ENCODE results near the gene QRSL1. TPM values are rescaled to one million over a fixed set of nuclear protein-coding genes. Genes with fewer than 3 reads are reported as not detected.

Gene QRSL1
- polyA plus RNA-seq, 1 donor: 12.9 TPM

GRCh38 chr6:106639812-106640211 lies 10.4 kb downstream of the QRSL1 start:
- no peak overlapping the region for H3K27ac ChIP-seq (ENCODE audit: low read length)
- H3K27me3 ChIP-seq (ENCODE audit: control insufficient read depth, insufficient read depth, low read length): no peaks in the 10 kb centered on the region
- no peaks in the 10 kb centered on the region for H3K9me3 ChIP-seq (ENCODE audit: control insufficient read depth, low read depth, low read length)
- no peak overlapping the region for H3K4me3 ChIP-seq (ENCODE audit: low read length)
- 78% methylated on average over 3 of the region's 4 CpGs for WGBS (ENCODE audit: insufficient coverage, low lambda C conversion rate)
- H3K36me3 ChIP-seq (ENCODE audit: control insufficient read depth, insufficient read depth, low read length): peaks cover 22% of the 10 kb centered on the region
- H3K4me1 ChIP-seq (ENCODE audit: control insufficient read depth, insufficient read depth, low read length): no peaks in the 10 kb centered on the region
- DNase-seq: no peak

DNA sequence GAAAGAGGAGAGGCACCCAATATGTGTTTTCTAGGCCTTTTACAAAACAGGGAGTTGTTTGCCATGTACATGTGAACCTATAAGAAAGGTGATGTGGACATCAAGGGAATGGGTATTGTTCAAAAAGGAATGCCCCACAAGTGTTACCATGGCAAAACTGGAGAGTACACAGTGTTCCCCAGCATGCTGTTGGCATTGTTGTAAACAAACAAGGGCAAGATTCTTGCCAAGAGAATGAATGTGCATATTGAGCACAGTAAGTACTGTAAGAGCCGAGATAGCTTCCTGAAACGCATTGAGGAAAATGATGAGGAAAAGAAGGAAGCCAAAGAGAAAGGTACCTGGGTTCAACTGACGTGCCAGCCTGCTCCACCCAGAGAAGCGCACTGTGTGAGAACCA lies 13.1 kb downstream of the QRSL1 start:
- DNase-seq: no peak
- Histone ChIP-seq H3K9me3 (ENCODE audit: control insufficient read depth, low read depth, low read length) (no peaks in the 10 kb centered on the region), H3K4me1 (ENCODE audit: control insufficient read depth, insufficient read depth, low read length) (no peaks in the 10 kb centered on the region), H3K27me3 (ENCODE audit: control insufficient read depth, insufficient read depth, low read length) (no peaks in the 10 kb centered on the region), H3K36me3 (ENCODE audit: control insufficient read depth, insufficient read depth, low read length) (peaks cover 24% of the 10 kb centered on the region), H3K4me3 (ENCODE audit: low read length) (no peak overlapping the region), H3K27ac (ENCODE audit: low read length) (no peak overlapping the region)
- 100% methylated on average over 2 of the region's 4 CpGs for WGBS (ENCODE audit: insufficient coverage, low lambda C conversion rate)

GRCh38 chr6:106643061-106643460 lies 13.7 kb downstream of the QRSL1 start:
- Histone ChIP-seq H3K4me3 (ENCODE audit: low read length) (no peak overlapping the region), H3K36me3 (ENCODE audit: control insufficient read depth, insufficient read depth, low read length) (peaks cover 24% of the 10 kb centered on the region), H3K4me1 (ENCODE audit: control insufficient read depth, insufficient read depth, low read length) (no peaks in the 10 kb centered on the region), H3K9me3 (ENCODE audit: control insufficient read depth, low read depth, low read length) (no peaks in the 10 kb centered on the region), H3K27me3 (ENCODE audit: control insufficient read depth, insufficient read depth, low read length) (no peaks in the 10 kb centered on the region), H3K27ac (ENCODE audit: low read length) (no peak overlapping the region)
- WGBS (ENCODE audit: insufficient coverage, low lambda C conversion rate): no CpG with 5 or more reads among the region's 2 CpGs
- no peak for DNase-seq

GRCh38 chr6:106648651-106649308 lies 19.4 kb downstream of the QRSL1 start:
- WGBS (ENCODE audit: insufficient coverage, low lambda C conversion rate): 93% methylated on average over 2 of the region's 7 CpGs
- H3K4me1 ChIP-seq (ENCODE audit: control insufficient read depth, insufficient read depth, low read length): no peaks in the 10 kb centered on the region
- no peak overlapping the region for H3K4me3 ChIP-seq (ENCODE audit: low read length)
- no peaks in the 10 kb centered on the region for H3K27me3 ChIP-seq (ENCODE audit: control insufficient read depth, insufficient read depth, low read length)
- peaks cover 27% of the 10 kb centered on the region for H3K36me3 ChIP-seq (ENCODE audit: control insufficient read depth, insufficient read depth, low read length)
- no peaks in the 10 kb centered on the region for H3K9me3 ChIP-seq (ENCODE audit: control insufficient read depth, low read depth, low read length)
- no peak for DNase-seq
- H3K27ac ChIP-seq (ENCODE audit: low read length): no peak overlapping the region

- no CpG with 5 or more reads among the region's 4 CpGs for WGBS (ENCODE audit: insufficient coverage, low lambda C conversion rate)
- Histone ChIP-seq H3K36me3 (ENCODE audit: control insufficient read depth, insufficient read depth, low read length) (peaks cover 48% of the 10 kb centered on the region), H3K27ac (ENCODE audit: low read length) (no peak overlapping the region), H3K27me3 (ENCODE audit: control insufficient read depth, insufficient read depth, low read length) (no peaks in the 10 kb centered on the region), H3K9me3 (ENCODE audit: control insufficient read depth, low read depth, low read length) (peaks cover 17% of the 10 kb centered on the region), H3K4me3 (ENCODE audit: low read length) (no peak overlapping the region), H3K4me1 (ENCODE audit: control insufficient read depth, insufficient read depth, low read length) (no peaks in the 10 kb centered on the region)
- peak in 1 of 2 donors; percentile 7 for DNase-seq
Measured at GRCh38 chr6:106658469-106658868, 29.1 kb downstream of the QRSL1 start.

- Histone ChIP-seq H3K27me3 (ENCODE audit: control insufficient read depth, insufficient read depth, low read length) (no peaks in the 10 kb centered on the region), H3K4me3 (ENCODE audit: low read length) (no peak overlapping the region), H3K4me1 (ENCODE audit: control insufficient read depth, insufficient read depth, low read length) (no peaks in the 10 kb centered on the region), H3K9me3 (ENCODE audit: control insufficient read depth, low read depth, low read length) (peaks cover 17% of the 10 kb centered on the region), H3K36me3 (ENCODE audit: control insufficient read depth, insufficient read depth, low read length) (peaks cover 46% of the 10 kb centered on the region), H3K27ac (ENCODE audit: low read length) (no peak overlapping the region)
- WGBS (ENCODE audit: insufficient coverage, low lambda C conversion rate): no CpG with 5 or more reads among the region's 2 CpGs
- DNase-seq: no peak
Measured at GRCh38 chr6:106659859-106660258, 30.5 kb downstream of the QRSL1 start.

GRCh38 chr6:106662458-106662857 lies 33.1 kb downstream of the QRSL1 start:
- Histone ChIP-seq H3K4me1 (ENCODE audit: control insufficient read depth, insufficient read depth, low read length) (no peaks in the 10 kb centered on the region), H3K4me3 (ENCODE audit: low read length) (no peak overlapping the region), H3K27me3 (ENCODE audit: control insufficient read depth, insufficient read depth, low read length) (no peaks in the 10 kb centered on the region), H3K36me3 (ENCODE audit: control insufficient read depth, insufficient read depth, low read length) (peaks cover 43% of the 10 kb centered on the region), H3K9me3 (ENCODE audit: control insufficient read depth, low read depth, low read length) (peaks cover 13% of the 10 kb centered on the region), H3K27ac (ENCODE audit: low read length) (no peak overlapping the region)
- WGBS (ENCODE audit: insufficient coverage, low lambda C conversion rate): no CpG with 5 or more reads among the region's 2 CpGs
- DNase-seq: no peak

- no peaks in the 10 kb centered on the region for H3K4me1 ChIP-seq (ENCODE audit: control insufficient read depth, insufficient read depth, low read length)
- no peak overlapping the region for H3K4me3 ChIP-seq (ENCODE audit: low read length)
- no peak overlapping the region for H3K27ac ChIP-seq (ENCODE audit: low read length)
- 92% methylated on average over 2 of the region's 6 CpGs for WGBS (ENCODE audit: insufficient coverage, low lambda C conversion rate)
- H3K36me3 ChIP-seq (ENCODE audit: control insufficient read depth, insufficient read depth, low read length): peaks cover 24% of the 10 kb centered on the region
- H3K27me3 ChIP-seq (ENCODE audit: control insufficient read depth, insufficient read depth, low read length): no peaks in the 10 kb centered on the region
- peak in 1 of 2 donors; percentile 22 for DNase-seq
- H3K9me3 ChIP-seq (ENCODE audit: control insufficient read depth, low read depth, low read length): no peaks in the 10 kb centered on the region
Measured at GRCh38 chr6:106666282-106667021, 37.1 kb downstream of the QRSL1 start.

DNA sequence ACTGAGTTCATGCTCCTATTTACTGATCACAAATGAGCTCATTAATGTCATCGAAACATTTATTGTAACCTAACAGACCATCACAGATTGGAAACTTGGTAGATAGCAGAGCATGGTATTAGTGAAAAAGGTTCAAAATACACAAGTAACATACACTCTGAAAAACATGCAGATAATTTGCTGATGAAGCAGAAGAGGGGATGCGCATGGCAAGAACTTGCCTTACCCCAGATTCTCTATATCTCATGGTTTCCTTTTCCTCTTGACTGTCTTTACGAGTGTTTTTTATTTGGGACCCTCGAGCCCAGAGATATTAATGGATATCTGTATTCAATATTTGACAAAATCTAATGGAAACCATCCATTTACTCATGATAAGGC lies 37.6 kb downstream of the QRSL1 start:
- Histone ChIP-seq H3K4me1 (ENCODE audit: control insufficient read depth, insufficient read depth, low read length) (no peaks in the 10 kb centered on the region), H3K36me3 (ENCODE audit: control insufficient read depth, insufficient read depth, low read length) (peaks cover 20% of the 10 kb centered on the region), H3K27me3 (ENCODE audit: control insufficient read depth, insufficient read depth, low read length) (no peaks in the 10 kb centered on the region), H3K27ac (ENCODE audit: low read length) (no peak overlapping the region), H3K9me3 (ENCODE audit: control insufficient read depth, low read depth, low read length) (no peaks in the 10 kb centered on the region), H3K4me3 (ENCODE audit: low read length) (no peak overlapping the region)
- no peak for DNase-seq
- WGBS (ENCODE audit: insufficient coverage, low lambda C conversion rate): no CpG with 5 or more reads among the region's 4 CpGs

- no peaks in the 10 kb centered on the region for H3K4me1 ChIP-seq (ENCODE audit: control insufficient read depth, insufficient read depth, low read length)
- no peaks in the 10 kb centered on the region for H3K9me3 ChIP-seq (ENCODE audit: control insufficient read depth, low read depth, low read length)
- no peak overlapping the region for H3K27ac ChIP-seq (ENCODE audit: low read length)
- whole genome bisulfite sequencing (ENCODE audit: insufficient coverage, low lambda C conversion rate): no CpG with 5 or more reads among the region's 6 CpGs
- H3K4me3 ChIP-seq (ENCODE audit: low read length): no peak overlapping the region
- H3K27me3 ChIP-seq (ENCODE audit: control insufficient read depth, insufficient read depth, low read length): no peaks in the 10 kb centered on the region
- DNase-seq: no peak
- peaks cover 7% of the 10 kb centered on the region for H3K36me3 ChIP-seq (ENCODE audit: control insufficient read depth, insufficient read depth, low read length)
Measured at GRCh38 chr6:106670236-106670635, 40.9 kb downstream of the QRSL1 start.

- Histone ChIP-seq H3K27ac (ENCODE audit: low read length) (no peak overlapping the region), H3K27me3 (ENCODE audit: control insufficient read depth, insufficient read depth, low read length) (no peaks in the 10 kb centered on the region), H3K4me3 (ENCODE audit: low read length) (no peak overlapping the region), H3K4me1 (ENCODE audit: control insufficient read depth, insufficient read depth, low read length) (no peaks in the 10 kb centered on the region), H3K36me3 (ENCODE audit: control insufficient read depth, insufficient read depth, low read length) (peaks cover under 1% of the 10 kb centered on the region), H3K9me3 (ENCODE audit: control insufficient read depth, low read depth, low read length) (no peaks in the 10 kb centered on the region)
- 100% methylated on average over 1 of the region's 3 CpGs for WGBS (ENCODE audit: insufficient coverage, low lambda C conversion rate)
- DNase-seq: no peak
Measured at GRCh38 chr6:106671651-106672050, 42.3 kb downstream of the QRSL1 start.
